Natural killer cell treated with Interleukin-12 subunit alpha and Interleukin-12 subunit beta and Interleukin-15 and Interleukin-18, amount 100 ng/mL, for 72 hours (primary cell): ENCODE measurements around the gene PECR. TPM values are rescaled to one million over a fixed set of nuclear protein-coding genes. Genes with fewer than 3 reads are reported as not detected.
A peak's percentile ranks its signal among the peaks of the same experiment; 100 is the strongest.

ENCODE experiments used
- ATAC-seq, 2 donors: fragments of 150-1000 bp; cut with Tn5 transposase in 1 of 2; sonication (Bioruptor Pico), chemical (Tn5 transposase) in 1 of 2; 2 replicates each; pipeline ENCODE4 v1.10.0; 2021
- DNase-seq: peaks from one replicate; pipeline ENCODE4 v3.0.0; 2022; ENCODE audit warnings: low spot score
- H3K27ac Mint-ChIP-seq, 2 donors: 1 replicate in 1 of 2; 2 replicates in 1 of 2; pipeline ENCODE4 v1.8.0; 2022; ENCODE audit warnings: mixed read lengths in 2 of 2, mild to moderate bottlenecking in 1 of 2, moderate library complexity in 1 of 2
- H3K27me3 Mint-ChIP-seq, 2 donors: 1 replicate in 1 of 2; 2 replicates in 1 of 2; pipeline ENCODE4 v1.8.0; 2022; ENCODE audit warnings: mixed read lengths in 2 of 2
- H3K36me3 Mint-ChIP-seq: one replicate; pipeline ENCODE4 v1.8.0; 2022; ENCODE audit warnings: mixed read lengths
- H3K4me1 Mint-ChIP-seq, 2 donors: 1 replicate in 1 of 2; 2 replicates in 1 of 2; pipeline ENCODE4 v1.8.0; 2022; ENCODE audit warnings: low read depth in 2 of 2, mixed read lengths in 2 of 2, mild to moderate bottlenecking in 1 of 2
- H3K4me3 Mint-ChIP-seq: one replicate; pipeline ENCODE4 v1.8.0; 2022; ENCODE audit warnings: mixed read lengths
- H3K9me3 Mint-ChIP-seq: 2 replicates; pipeline ENCODE4 v1.8.0; 2022; ENCODE audit warnings: mixed read lengths
- total RNA-seq, 2 donors: library from RNA; stranded (reverse); gene quantifications; one replicate each; pipeline ENCODE4 v1.2.3, GENCODE V29; 2022

The PECR gene
- total RNA-seq, 2 donors from 2014 or later, result 10.5 to 16.1 TPM

- Mint-ChIP-seq H3K27me3 (no peaks in the 10 kb centered on the region), H3K4me1 (peaks cover 7 to 20% of the 10 kb centered on the region in 2 donors), H3K27ac (no peak overlapping the region), H3K4me3 (no peak overlapping the region), H3K9me3 (no peaks in the 10 kb centered on the region), H3K36me3 (no peaks in the 10 kb centered on the region)
- DNase-seq, result no peak
- no peak for ATAC-seq
Observed at GRCh38 chr2:216072473-216072872, 9.1 kb downstream of the PECR start.

- H3K9me3 Mint-ChIP-seq, result no peaks in the 10 kb centered on the region
- H3K27ac Mint-ChIP-seq, result no peak overlapping the region
- peaks cover 7 to 20% of the 10 kb centered on the region in 2 donors for H3K4me1 Mint-ChIP-seq
- ATAC-seq (no peak), DNase-seq (no peak)
- no peaks in the 10 kb centered on the region for H3K36me3 Mint-ChIP-seq
- no peaks in the 10 kb centered on the region for H3K27me3 Mint-ChIP-seq
- no peak overlapping the region for H3K4me3 Mint-ChIP-seq
Observed at GRCh38 chr2:216071111-216071851, 10.3 kb downstream of the PECR start.

GRCh38 chr2:216070195-216070594 is 11.4 kb downstream of the PECR start:
- no peak overlapping the region for H3K27ac Mint-ChIP-seq
- no peak overlapping the region for H3K4me3 Mint-ChIP-seq
- peaks cover 5% of the 10 kb centered on the region for H3K36me3 Mint-ChIP-seq
- H3K27me3 Mint-ChIP-seq, result no peaks in the 10 kb centered on the region
- no peak for ATAC-seq
- no peak for DNase-seq
- peaks cover 7 to 15% of the 10 kb centered on the region in 2 donors for H3K4me1 Mint-ChIP-seq
- H3K9me3 Mint-ChIP-seq, result no peaks in the 10 kb centered on the region

GRCh38 chr2:216069028-216069427 is 12.6 kb downstream of the PECR start:
- Mint-ChIP-seq H3K27me3 (no peaks in the 10 kb centered on the region), H3K36me3 (peaks cover 5% of the 10 kb centered on the region), H3K27ac (no peak overlapping the region), H3K9me3 (no peaks in the 10 kb centered on the region), H3K4me3 (no peak overlapping the region), H3K4me1 (peaks cover 4 to 7% of the 10 kb centered on the region in 2 donors)
- ATAC-seq (no peak), DNase-seq (no peak)

GRCh38 chr2:216066230-216066629 is 15.4 kb downstream of the PECR start:
- H3K27ac Mint-ChIP-seq, result no peak overlapping the region
- no peaks in the 10 kb centered on the region for H3K4me1 Mint-ChIP-seq
- peaks cover 5% of the 10 kb centered on the region for H3K36me3 Mint-ChIP-seq
- ATAC-seq (no peak), DNase-seq (no peak)
- no peaks in the 10 kb centered on the region for H3K9me3 Mint-ChIP-seq
- H3K27me3 Mint-ChIP-seq, result no peaks in the 10 kb centered on the region
- H3K4me3 Mint-ChIP-seq, result no peak overlapping the region

- ATAC-seq (no peak), DNase-seq (no peak)
- H3K36me3 Mint-ChIP-seq, result peaks cover 5% of the 10 kb centered on the region
- H3K27me3 Mint-ChIP-seq, result no peaks in the 10 kb centered on the region
- H3K27ac Mint-ChIP-seq, result no peak overlapping the region
- H3K4me1 Mint-ChIP-seq, result no peaks in the 10 kb centered on the region
- H3K4me3 Mint-ChIP-seq, result no peak overlapping the region
- no peaks in the 10 kb centered on the region for H3K9me3 Mint-ChIP-seq
Observed at GRCh38 chr2:216064665-216065064, 16.9 kb downstream of the PECR start.

GRCh38 chr2:216064014-216064630 is 17.5 kb downstream of the PECR start:
- peaks cover 5% of the 10 kb centered on the region for H3K36me3 Mint-ChIP-seq
- peaks cover 4% of the 10 kb centered on the region in 2 donors for H3K4me1 Mint-ChIP-seq
- DNase-seq (no peak), ATAC-seq (no peak)
- no peak overlapping the region for H3K4me3 Mint-ChIP-seq
- H3K27ac Mint-ChIP-seq, result no peak overlapping the region
- no peaks in the 10 kb centered on the region for H3K9me3 Mint-ChIP-seq
- H3K27me3 Mint-ChIP-seq, result no peaks in the 10 kb centered on the region

- Mint-ChIP-seq H3K27ac (peak overlapping the region in 1 of 2 donors; percentile 94), H3K36me3 (no peaks in the 10 kb centered on the region)
Observed at GRCh38 chr2:216059233-216059834, 22.3 kb downstream of the PECR start.

GRCh38 chr2:216057688-216058193 is 23.9 kb downstream of the PECR start:
- Mint-ChIP-seq H3K4me3 (peak overlapping the region; percentile 88), H3K4me1 (peaks cover 25 to 32% of the 10 kb centered on the region in 2 donors), H3K36me3 (no peaks in the 10 kb centered on the region), H3K27ac (peak overlapping the region; percentile 85 to 94), H3K27me3 (no peaks in the 10 kb centered on the region), H3K9me3 (no peaks in the 10 kb centered on the region)
- DNase-seq (peak; percentile 71), ATAC-seq (peak; percentile 93 to 95)

More at GRCh38 chr2:216059233-216059834, 22.3 kb downstream of the PECR start:
- Mint-ChIP-seq H3K27me3 (no peaks in the 10 kb centered on the region), H3K4me3 (no peak overlapping the region), H3K9me3 (no peaks in the 10 kb centered on the region), H3K4me1 (peaks cover 25 to 32% of the 10 kb centered on the region in 2 donors)
- DNase-seq (no peak), ATAC-seq (no peak)

GRCh38 chr2:216056739-216057138 is 24.9 kb downstream of the PECR start:
- Mint-ChIP-seq H3K27ac (peak overlapping the region; percentile 85 to 94), H3K27me3 (no peaks in the 10 kb centered on the region), H3K9me3 (no peaks in the 10 kb centered on the region), H3K4me3 (peak overlapping the region; percentile 88), H3K4me1 (peaks cover 25 to 32% of the 10 kb centered on the region in 2 donors), H3K36me3 (no peaks in the 10 kb centered on the region)
- ATAC-seq (peak in 1 of 2 donors; percentile 53), DNase-seq (no peak)

GRCh38 chr2:216055680-216056079 is 25.9 kb downstream of the PECR start:
- H3K4me3 Mint-ChIP-seq, result no peak overlapping the region
- H3K27me3 Mint-ChIP-seq, result no peaks in the 10 kb centered on the region
- DNase-seq (no peak), ATAC-seq (no peak)
- H3K36me3 Mint-ChIP-seq, result no peaks in the 10 kb centered on the region
- H3K9me3 Mint-ChIP-seq, result no peaks in the 10 kb centered on the region
- H3K4me1 Mint-ChIP-seq, result peaks cover 25 to 32% of the 10 kb centered on the region in 2 donors
- peak overlapping the region; percentile 85 to 94 for H3K27ac Mint-ChIP-seq

- ATAC-seq (no peak), DNase-seq (no peak)
- Mint-ChIP-seq H3K4me1 (peaks cover 13 to 16% of the 10 kb centered on the region in 2 donors), H3K36me3 (no peaks in the 10 kb centered on the region), H3K27ac (no peak overlapping the region), H3K27me3 (no peaks in the 10 kb centered on the region), H3K9me3 (no peaks in the 10 kb centered on the region), H3K4me3 (no peak overlapping the region)
Observed at GRCh38 chr2:216052420-216052819, 29.2 kb downstream of the PECR start.

- Mint-ChIP-seq H3K27ac (no peak overlapping the region), H3K4me3 (no peak overlapping the region), H3K9me3 (no peaks in the 10 kb centered on the region), H3K4me1 (peaks cover 8 to 9% of the 10 kb centered on the region in 2 donors), H3K36me3 (no peaks in the 10 kb centered on the region), H3K27me3 (no peaks in the 10 kb centered on the region)
- ATAC-seq (no peak), DNase-seq (no peak)
Observed at GRCh38 chr2:216051350-216051749, 30.3 kb downstream of the PECR start.

- peak overlapping the region in 1 of 2 donors; percentile 31 for H3K27ac Mint-ChIP-seq
- H3K36me3 Mint-ChIP-seq, result no peaks in the 10 kb centered on the region
- H3K27me3 Mint-ChIP-seq, result no peaks in the 10 kb centered on the region
- H3K9me3 Mint-ChIP-seq, result no peaks in the 10 kb centered on the region
- no peak overlapping the region for H3K4me3 Mint-ChIP-seq
- ATAC-seq (no peak), DNase-seq (no peak)
- no peaks in the 10 kb centered on the region for H3K4me1 Mint-ChIP-seq
Observed at GRCh38 chr2:216049452-216049851, 32.2 kb downstream of the PECR start.
